Spleen (tissue), 7 donors: ENCODE data around the gene MCEE.
"Not testable (repeated sequence)": the region's sequence is repeated elsewhere in the genome, so short reads cannot be mapped to it uniquely, and the experiment has no call there.

Source experiments
- CTCF ChIP-seq, 11 experiments: fragments of 200-600 bp in 7 of 11; fragments of 450-650 bp in 4 of 11; sonication (generic) in 4 of 11; IDR thresholded peaks in 8 of 11; conservative IDR thresholded peaks in 3 of 11; 1 replicate in 7 of 11; 2 replicates in 4 of 11; pipeline versions ENCODE4 v1.4.0 to v1.8.0; 2016 to 2021; ENCODE audit warnings: antibody characterized with exemption in 11 of 11, inconsistent platforms in 4 of 11, mild to moderate bottlenecking in 1 of 11
- POLR2A ChIP-seq, 3 donors: fragments of 450-650 bp; IDR thresholded peaks; one replicate each; pipeline ENCODE4 v1.5.1; 2017; ENCODE audit warnings: antibody characterized with exemption in 3 of 3, mild to moderate bottlenecking in 1 of 3
- POLR2AphosphoS5 ChIP-seq, 3 donors: sonication (generic); formaldehyde crosslinking; IDR thresholded peaks; one replicate each; pipeline ENCODE4 v1.5.1; 2017; ENCODE audit warnings: antibody characterized with exemption in 3 of 3
- donor health status: DM: no; HTN: no; CAD: no; lungs with moderate emphysema.
- donor health status: DM: no; HTN: no; CAD: no.
- donor health status: DM: no; HTN: no; CAD: no.

GRCh38 chr2:71083297-71083696 lies 46.7 kb downstream of the MCEE start:
- TF ChIP-seq CTCF (IDR thresholded peaks at IDR 0.05 in 8 of 11, conservative IDR thresholded peaks at IDR 0.05 in 3 of 11); POLR2AphosphoS5 (IDR thresholded peaks at IDR 0.05); POLR2A (IDR thresholded peaks at IDR 0.05): not testable (repeated sequence)
